Suprapubic skin (tissue), 4 donors: ENCODE data around the gene COX7B2. TPM values are rescaled to one million over a fixed set of nuclear protein-coding genes. Genes with fewer than 3 reads are reported as not detected.

ENCODE experiments used
- DNase-seq, 2 donors: peaks; one replicate each; pipeline ENCODE4 v3.0.0-alpha.2; 2019; ENCODE audit warnings: low spot score in 2 of 2
- H3K27ac ChIP-seq: fragments of 200-600 bp; sonication (generic); one replicate; pipeline ENCODE4 v1.5.1; 2019
- H3K27me3 ChIP-seq: fragments of 200-600 bp; sonication (generic); one replicate; pipeline ENCODE4 v1.5.1; 2019
- H3K36me3 ChIP-seq: fragments of 200-600 bp; sonication (generic); one replicate; pipeline ENCODE4 v1.5.1; 2019
- H3K4me1 ChIP-seq: fragments of 200-600 bp; sonication (generic); one replicate; pipeline ENCODE4 v1.5.1; 2019
- H3K4me3 ChIP-seq: fragments of 200-600 bp; sonication (generic); one replicate; pipeline ENCODE4 v1.5.1; 2019; ENCODE audit warnings: mild to moderate bottlenecking
- H3K9me3 ChIP-seq: fragments of 200-600 bp; sonication (generic); one replicate; pipeline ENCODE4 v1.5.1; 2019
- EP300 ChIP-seq: sonication (generic); formaldehyde crosslinking; IDR thresholded peaks from one replicate; pipeline ENCODE4 v1.6.1; 2017; ENCODE audit warnings: antibody characterized with exemption
- POLR2A ChIP-seq, 2 donors: fragments of 450-650 bp; IDR thresholded peaks; one replicate each; pipeline ENCODE4 v1.6.1; 2017; ENCODE audit warnings: antibody characterized with exemption in 2 of 2, mild to moderate bottlenecking in 2 of 2, moderate library complexity in 2 of 2
- POLR2AphosphoS5 ChIP-seq, 3 donors: sonication (generic); formaldehyde crosslinking; IDR thresholded peaks; one replicate each; pipeline ENCODE4 v1.6.1; 2017; ENCODE audit warnings: antibody characterized with exemption in 3 of 3
- WGBS: methylation state at CpG from one replicate; pipeline ENCODE4 v1.1.5; 2018; 5-methylcytosine and 5-hydroxymethylcytosine counted together
- total RNA-seq, 4 donors: library from RNA; depleted of rRNA; stranded (reverse); fragments of >200 nt; gene quantifications; one replicate each; pipeline ENCODE4 v1.1.0, GENCODE V29; 2016
- TF ChIP-seq, protein P1 (sequence below), 2 donors: fragments of 200-600 bp in 1 of 2; fragments of 450-650 bp in 1 of 2; sonication (generic) in 1 of 2; IDR thresholded peaks; one replicate each; pipeline ENCODE4 v1.5.1; 2016 to 2019; ENCODE audit warnings: antibody characterized with exemption in 2 of 2, mild to moderate bottlenecking in 1 of 2, moderate library complexity in 1 of 2

COX7B2 gene
- total RNA-seq, 4 donors from 2014 or later = not detected

DNA sequence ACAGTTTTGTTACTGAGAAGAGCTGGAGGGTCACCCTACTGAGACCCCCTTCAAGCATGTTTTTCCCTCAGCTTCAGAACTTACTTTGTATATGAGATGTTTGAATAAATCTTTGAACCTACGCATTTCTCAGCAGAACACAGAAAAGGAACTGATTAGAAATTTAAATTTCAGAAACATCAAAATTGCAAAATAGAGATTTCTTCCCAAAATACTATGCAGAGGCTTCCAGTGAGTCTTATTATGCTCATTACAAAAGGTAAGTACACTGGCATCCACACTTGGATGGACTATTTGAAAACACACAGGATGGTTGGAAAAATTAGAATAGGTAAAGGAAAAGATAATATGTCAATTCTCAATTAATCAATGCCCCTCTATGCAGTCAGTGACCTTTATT, 91.2 kb downstream of the COX7B2 start:
- Histone ChIP-seq H3K27ac (no peak overlapping the region), H3K36me3 (no peaks in the 10 kb centered on the region), H3K4me3 (no peak overlapping the region), H3K9me3 (no peaks in the 10 kb centered on the region), H3K27me3 (no peaks in the 10 kb centered on the region), H3K4me1 (no peaks in the 10 kb centered on the region)
- TF ChIP-seq POLR2AphosphoS5 (IDR thresholded peaks at IDR 0.05) = no peak
- TF ChIP-seq EP300 = no peak
- TF ChIP-seq POLR2A (IDR thresholded peaks at IDR 0.05) = no peak
- TF ChIP-seq, protein P1, sequence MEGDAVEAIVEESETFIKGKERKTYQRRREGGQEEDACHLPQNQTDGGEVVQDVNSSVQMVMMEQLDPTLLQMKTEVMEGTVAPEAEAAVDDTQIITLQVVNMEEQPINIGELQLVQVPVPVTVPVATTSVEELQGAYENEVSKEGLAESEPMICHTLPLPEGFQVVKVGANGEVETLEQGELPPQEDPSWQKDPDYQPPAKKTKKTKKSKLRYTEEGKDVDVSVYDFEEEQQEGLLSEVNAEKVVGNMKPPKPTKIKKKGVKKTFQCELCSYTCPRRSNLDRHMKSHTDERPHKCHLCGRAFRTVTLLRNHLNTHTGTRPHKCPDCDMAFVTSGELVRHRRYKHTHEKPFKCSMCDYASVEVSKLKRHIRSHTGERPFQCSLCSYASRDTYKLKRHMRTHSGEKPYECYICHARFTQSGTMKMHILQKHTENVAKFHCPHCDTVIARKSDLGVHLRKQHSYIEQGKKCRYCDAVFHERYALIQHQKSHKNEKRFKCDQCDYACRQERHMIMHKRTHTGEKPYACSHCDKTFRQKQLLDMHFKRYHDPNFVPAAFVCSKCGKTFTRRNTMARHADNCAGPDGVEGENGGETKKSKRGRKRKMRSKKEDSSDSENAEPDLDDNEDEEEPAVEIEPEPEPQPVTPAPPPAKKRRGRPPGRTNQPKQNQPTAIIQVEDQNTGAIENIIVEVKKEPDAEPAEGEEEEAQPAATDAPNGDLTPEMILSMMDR (IDR thresholded peaks at IDR 0.05) = no peak
- WGBS = 97% methylated on average over 1 of the region's 1 CpG
- no peak for DNase-seq

DNA sequence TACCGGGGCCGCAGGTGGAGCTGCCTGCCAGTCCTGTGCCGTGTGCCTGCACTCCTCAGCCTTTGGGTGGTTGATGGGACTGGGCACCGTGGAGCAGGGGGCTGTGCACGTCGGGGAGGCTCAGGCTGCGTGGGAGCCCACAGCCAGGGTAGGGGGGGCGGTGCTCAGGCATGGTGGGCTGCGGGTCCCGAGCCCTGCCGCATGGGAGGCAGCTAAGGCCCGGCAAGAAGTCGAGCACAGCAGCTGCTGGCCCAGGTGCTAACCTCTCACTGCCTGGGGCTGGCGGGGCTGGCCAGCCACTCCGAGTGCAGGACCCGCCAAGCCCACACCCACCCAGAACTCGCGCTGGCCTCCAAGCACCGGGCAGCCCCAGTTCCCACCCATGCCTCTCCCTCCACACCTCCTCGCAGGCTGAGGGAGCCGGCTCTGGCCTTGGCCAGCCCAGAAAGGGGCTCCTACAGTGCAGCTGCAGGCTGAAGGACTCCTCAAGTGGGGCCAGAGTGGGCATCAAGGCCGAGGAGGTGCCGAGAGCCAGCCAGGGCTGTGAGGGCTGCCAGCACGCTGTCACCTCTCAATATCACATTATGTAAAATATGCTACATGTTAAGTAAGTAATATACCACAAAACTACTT, 104.1 kb downstream of the COX7B2 start:
- no peak overlapping the region for H3K27ac ChIP-seq
- no peak overlapping the region for H3K4me3 ChIP-seq
- no peak for TF ChIP-seq POLR2A (IDR thresholded peaks at IDR 0.05)
- TF ChIP-seq EP300 = no peak
- TF ChIP-seq, protein P1 (IDR thresholded peaks at IDR 0.05) = no peak
- no peak for TF ChIP-seq POLR2AphosphoS5 (IDR thresholded peaks at IDR 0.05)
- H3K27me3 ChIP-seq = no peaks in the 10 kb centered on the region
- no peaks in the 10 kb centered on the region for H3K4me1 ChIP-seq
- no peaks in the 10 kb centered on the region for H3K36me3 ChIP-seq
- no peak for DNase-seq
- no peaks in the 10 kb centered on the region for H3K9me3 ChIP-seq
- WGBS = 90% methylated on average over 8 of the region's 24 CpGs

DNA sequence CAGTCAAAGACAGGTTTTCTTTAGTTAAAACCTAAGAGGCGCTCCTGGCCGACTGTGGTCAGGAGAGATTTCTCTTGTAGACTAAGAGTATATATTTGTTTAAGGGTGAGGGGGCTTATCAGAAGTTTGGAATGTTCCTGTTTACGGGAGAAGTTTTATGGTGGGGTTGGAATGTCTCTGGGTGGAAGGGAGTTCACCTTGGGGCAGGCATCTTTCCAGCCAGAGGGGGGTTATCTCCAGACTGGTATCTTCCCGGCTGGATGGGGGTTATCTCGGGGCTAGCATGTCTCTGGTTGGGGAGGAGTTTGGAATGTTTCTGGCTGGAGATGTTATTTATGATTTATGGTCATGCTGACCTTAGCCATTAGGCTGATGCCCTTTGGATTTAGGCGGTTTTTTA, 116.0 kb downstream of the COX7B2 start:
- no peaks in the 10 kb centered on the region for H3K9me3 ChIP-seq
- no peak for DNase-seq
- no peaks in the 10 kb centered on the region for H3K4me1 ChIP-seq
- TF ChIP-seq POLR2A (IDR thresholded peaks at IDR 0.05) (no peak), EP300 (no peak), POLR2AphosphoS5 (IDR thresholded peaks at IDR 0.05) (no peak)
- TF ChIP-seq, protein P1 (IDR thresholded peaks at IDR 0.05) = no peak
- no peak overlapping the region for H3K27ac ChIP-seq
- 57% methylated on average over 6 of the region's 6 CpGs for WGBS
- H3K4me3 ChIP-seq = no peak overlapping the region
- no peaks in the 10 kb centered on the region for H3K36me3 ChIP-seq
- no peaks in the 10 kb centered on the region for H3K27me3 ChIP-seq

DNA sequence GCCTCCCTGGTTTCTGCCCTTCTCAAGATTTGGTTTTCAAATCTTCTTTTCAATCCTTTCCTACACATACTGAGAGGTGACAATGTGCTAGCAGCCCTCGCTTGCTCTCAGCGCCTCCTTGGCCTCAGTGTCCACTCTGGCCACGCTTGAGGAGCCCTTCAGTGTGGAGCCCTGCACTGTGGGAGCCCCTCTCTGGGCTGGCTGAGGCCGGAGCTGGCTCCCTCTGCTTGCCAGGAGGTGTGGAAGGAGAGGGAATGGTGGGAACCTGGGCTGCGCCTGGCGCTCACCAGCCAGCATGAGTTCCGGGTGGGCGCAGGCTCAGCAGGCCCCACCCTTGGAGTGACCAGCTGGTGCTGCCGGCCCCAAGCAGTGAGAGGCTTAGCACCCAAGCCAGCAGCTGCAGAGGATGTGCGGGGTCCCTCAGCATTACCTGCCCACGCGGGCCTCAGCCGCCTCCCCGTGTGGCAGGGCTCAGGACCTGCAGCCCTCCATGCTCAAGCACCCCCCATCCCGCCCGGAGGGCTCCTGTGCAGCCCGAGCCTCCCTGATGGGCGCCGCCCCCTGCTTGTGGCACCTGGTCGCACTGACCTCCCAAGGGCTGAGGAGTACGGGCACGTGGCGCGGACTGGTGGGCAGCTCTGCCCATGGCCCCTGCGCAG, 127.5 kb downstream of the COX7B2 start:
- H3K27me3 ChIP-seq = no peaks in the 10 kb centered on the region
- H3K9me3 ChIP-seq = no peaks in the 10 kb centered on the region
- TF ChIP-seq, protein P1 (IDR thresholded peaks at IDR 0.05) = no peak
- no peak for TF ChIP-seq EP300
- TF ChIP-seq POLR2AphosphoS5 (IDR thresholded peaks at IDR 0.05) = no peak
- TF ChIP-seq POLR2A (IDR thresholded peaks at IDR 0.05) = no peak
- H3K4me3 ChIP-seq = no peak overlapping the region
- 82% methylated on average over 3 of the region's 25 CpGs for WGBS
- peak in 1 of 2 donors; percentile 58 for DNase-seq
- H3K27ac ChIP-seq = no peak overlapping the region
- no peaks in the 10 kb centered on the region for H3K4me1 ChIP-seq
- no peaks in the 10 kb centered on the region for H3K36me3 ChIP-seq

DNA sequence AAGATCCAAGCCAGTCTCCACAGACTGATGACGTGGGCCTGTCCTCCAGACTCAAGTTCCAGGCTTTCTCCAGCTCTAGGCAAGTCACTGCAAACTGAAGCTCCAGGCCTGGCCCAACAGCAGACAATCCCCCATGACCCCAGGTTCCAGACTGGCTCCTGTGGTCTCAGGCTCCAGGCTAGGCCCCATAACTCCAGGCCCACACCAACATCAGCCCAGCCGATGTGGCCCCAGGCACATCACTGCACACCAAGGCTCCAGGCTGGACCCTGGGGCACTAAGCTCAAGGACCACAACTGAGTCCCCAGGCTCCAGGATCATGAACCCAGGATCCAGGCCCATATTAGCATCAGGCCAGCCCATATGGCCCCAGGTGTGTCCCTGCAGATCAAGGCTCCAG, 143.6 kb downstream of the COX7B2 start:
- H3K27ac ChIP-seq = no peak overlapping the region
- no peak for DNase-seq
- H3K9me3 ChIP-seq = no peaks in the 10 kb centered on the region
- WGBS = 89% methylated on average over 2 of the region's 2 CpGs
- H3K36me3 ChIP-seq = no peaks in the 10 kb centered on the region
- no peak for TF ChIP-seq EP300
- TF ChIP-seq POLR2A (IDR thresholded peaks at IDR 0.05) = no peak
- TF ChIP-seq, protein P1 (IDR thresholded peaks at IDR 0.05) = no peak
- TF ChIP-seq POLR2AphosphoS5 (IDR thresholded peaks at IDR 0.05) = no peak
- H3K4me3 ChIP-seq = no peak overlapping the region
- H3K4me1 ChIP-seq = no peaks in the 10 kb centered on the region
- H3K27me3 ChIP-seq = no peaks in the 10 kb centered on the region
